Fibroblast of the aortic adventitia (primary cell): ENCODE data around the gene REEP1. TPM values are rescaled to one million over a fixed set of nuclear protein-coding genes. Genes with fewer than 3 reads are reported as not detected.

ENCODE experiments used
- DNase-seq: peaks from one replicate; pipeline ENCODE4 v3.0.0-alpha.2; 2010; ENCODE audit warnings: low read depth
- H3K4me3 ChIP-seq: 2 replicates; pipeline ENCODE4 v1.5.1; 2011; ENCODE audit warnings: low read depth, mild to moderate bottlenecking, control low read depth, low read length, moderate library complexity
- total RNA-seq: library from RNA; depleted of rRNA; stranded (reverse); fragments of >200 nt; gene quantifications from 2 replicates; pipeline ENCODE4 v1.2.3, GENCODE V29; 2012; ENCODE audit warnings: low replicate concordance
- TF ChIP-seq, protein P1 (sequence below): IDR thresholded peaks from 2 replicates; pipeline ENCODE4 v1.5.1; 2011; ENCODE audit warnings: mild to moderate bottlenecking, low read length, control low read depth, inconsistent platforms; ENCODE audit not compliant: insufficient read depth

REEP1 gene
- total RNA-seq, 1 donor: 0.27 TPM

DNA sequence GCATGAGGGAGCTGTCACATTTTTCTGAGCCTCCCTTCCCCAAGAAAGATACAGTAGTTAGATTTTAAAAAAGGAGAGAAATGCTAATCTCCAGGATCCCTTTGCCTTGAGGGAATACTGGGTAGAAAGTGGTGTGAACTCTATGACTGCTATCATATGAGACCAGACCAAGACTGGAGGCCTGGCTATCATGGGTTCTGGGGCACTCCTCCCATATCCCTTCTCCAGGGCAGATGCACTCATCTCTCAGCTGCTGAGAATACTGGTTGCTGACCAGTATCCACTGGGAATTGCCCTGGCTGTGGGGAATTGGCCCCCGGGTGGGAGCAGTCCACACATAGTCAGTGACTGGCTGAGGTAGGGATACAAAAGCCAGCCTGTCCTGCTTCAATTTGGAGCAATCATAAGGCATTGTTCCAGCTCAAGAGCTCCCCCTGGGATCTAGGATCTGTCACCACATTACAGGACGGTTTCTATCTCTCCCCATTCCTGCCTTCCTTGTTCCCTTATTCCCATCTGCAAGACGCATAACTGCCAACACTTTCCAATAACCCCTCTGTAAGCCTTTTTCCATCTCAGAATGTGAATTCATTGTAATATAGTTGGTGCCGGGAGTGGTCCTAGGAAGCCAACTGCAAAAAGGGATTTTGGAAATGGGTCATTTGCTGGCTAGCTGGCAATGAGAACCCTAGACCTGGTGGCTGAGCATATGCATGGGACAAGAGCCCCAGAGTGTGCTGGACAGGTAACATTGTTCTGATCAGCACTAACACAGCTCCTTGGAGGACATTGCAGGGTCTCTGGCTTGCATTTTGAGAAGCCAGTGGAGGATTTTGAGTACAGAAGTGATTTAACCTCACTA is 35.4 kb upstream of the REEP1 start:
- no peak overlapping the region for H3K4me3 ChIP-seq
- TF ChIP-seq, protein P1, sequence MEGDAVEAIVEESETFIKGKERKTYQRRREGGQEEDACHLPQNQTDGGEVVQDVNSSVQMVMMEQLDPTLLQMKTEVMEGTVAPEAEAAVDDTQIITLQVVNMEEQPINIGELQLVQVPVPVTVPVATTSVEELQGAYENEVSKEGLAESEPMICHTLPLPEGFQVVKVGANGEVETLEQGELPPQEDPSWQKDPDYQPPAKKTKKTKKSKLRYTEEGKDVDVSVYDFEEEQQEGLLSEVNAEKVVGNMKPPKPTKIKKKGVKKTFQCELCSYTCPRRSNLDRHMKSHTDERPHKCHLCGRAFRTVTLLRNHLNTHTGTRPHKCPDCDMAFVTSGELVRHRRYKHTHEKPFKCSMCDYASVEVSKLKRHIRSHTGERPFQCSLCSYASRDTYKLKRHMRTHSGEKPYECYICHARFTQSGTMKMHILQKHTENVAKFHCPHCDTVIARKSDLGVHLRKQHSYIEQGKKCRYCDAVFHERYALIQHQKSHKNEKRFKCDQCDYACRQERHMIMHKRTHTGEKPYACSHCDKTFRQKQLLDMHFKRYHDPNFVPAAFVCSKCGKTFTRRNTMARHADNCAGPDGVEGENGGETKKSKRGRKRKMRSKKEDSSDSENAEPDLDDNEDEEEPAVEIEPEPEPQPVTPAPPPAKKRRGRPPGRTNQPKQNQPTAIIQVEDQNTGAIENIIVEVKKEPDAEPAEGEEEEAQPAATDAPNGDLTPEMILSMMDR: peak; percentile 47
- peak; percentile 45 for DNase-seq

DNA sequence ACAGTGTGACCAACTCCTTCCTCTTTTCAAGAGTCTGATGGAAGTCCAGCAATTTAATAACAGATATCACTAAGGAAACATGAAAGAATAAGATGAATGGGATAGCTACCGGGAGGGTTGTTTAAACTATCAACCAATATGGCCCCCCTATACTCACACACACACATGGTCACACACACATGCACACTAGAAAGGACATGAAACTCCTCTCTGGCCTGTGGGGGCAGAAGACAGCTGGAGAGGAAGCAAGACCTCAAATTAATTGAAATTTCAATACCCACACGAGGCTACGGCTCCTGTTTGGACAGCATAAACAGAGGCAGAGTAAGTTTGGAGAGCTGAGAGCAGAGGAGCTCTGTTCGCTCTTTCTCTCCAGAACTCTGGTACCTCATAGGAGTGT is 34.7 kb upstream of the REEP1 start:
- no peak for DNase-seq
- TF ChIP-seq, protein P1: no peak
- no peak overlapping the region for H3K4me3 ChIP-seq

DNA sequence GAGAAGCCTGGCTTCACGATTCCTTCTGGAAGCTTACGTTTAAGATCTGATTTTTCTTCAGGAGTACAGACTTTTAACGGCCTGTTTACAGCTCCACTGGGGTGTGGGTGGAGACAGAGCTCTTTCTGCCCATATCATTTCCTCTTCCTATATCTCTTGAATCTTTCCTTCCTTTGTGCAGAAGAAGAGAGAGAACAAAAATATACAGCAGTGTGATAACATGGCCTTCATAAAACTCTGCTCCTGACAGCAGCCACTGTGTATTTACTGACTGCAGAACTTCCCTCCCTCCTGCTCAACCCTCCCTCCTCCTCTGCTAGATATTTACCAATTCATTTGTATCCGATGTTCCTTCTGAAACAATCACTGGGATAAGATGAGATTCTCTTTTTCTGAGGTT is 34.1 kb upstream of the REEP1 start:
- DNase-seq: no peak
- TF ChIP-seq, protein P1: no peak
- no peak overlapping the region for H3K4me3 ChIP-seq

DNA sequence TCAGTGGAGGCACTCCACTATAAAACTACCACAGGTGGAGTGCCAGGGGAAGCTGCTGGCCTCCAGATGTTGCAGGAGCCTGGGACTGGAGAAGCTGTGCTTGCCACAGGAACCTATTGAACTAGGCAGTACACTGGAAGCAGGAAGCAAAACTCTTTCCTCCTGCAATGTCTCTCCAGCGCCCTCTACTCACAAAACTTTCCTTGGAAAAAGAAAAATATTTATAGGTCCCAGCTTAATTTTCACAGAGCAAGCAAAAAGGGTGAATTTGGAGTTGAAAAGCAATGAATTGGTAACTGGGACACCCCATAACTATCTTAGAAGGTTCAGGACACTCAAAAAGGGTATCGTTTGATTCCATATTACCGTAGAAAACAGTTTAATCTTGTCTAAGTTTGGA is 33.2 kb upstream of the REEP1 start:
- no peak for DNase-seq
- TF ChIP-seq, protein P1: no peak
- no peak overlapping the region for H3K4me3 ChIP-seq

DNA sequence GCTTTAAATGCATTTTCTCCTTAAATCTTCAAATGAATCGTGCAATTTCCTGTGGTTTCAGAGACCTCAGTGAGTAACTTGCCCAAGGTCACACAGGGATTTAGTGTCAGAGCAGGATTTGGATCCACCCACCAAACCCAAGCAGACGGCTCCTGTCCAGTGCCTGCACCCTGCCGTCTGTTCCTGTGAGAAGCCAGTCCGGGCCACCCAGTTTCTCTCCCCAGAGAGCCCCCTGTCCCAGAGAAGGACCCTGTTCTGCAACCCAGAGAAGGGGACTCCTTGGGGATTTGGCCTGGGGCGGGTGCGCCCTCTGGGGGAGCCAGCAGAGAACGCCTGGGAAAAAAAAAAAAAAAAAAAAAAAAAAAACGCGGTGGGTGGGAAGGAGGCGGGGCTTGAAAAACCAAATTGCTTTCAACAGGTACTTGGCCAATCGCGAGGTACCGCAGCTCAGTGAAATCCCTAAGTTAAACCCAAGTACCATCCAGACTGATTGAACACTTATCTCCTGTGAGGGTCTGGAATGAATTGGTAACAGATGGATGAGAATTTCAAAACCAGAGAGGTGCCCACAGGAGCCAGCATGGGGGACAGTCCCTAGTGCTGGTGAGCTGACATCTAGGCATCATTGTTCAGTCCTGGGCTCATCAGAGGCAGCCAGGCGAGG is 30.9 kb upstream of the REEP1 start:
- TF ChIP-seq, protein P1: peak; percentile 65
- DNase-seq: peak; percentile 40
- no peak overlapping the region for H3K4me3 ChIP-seq

DNA sequence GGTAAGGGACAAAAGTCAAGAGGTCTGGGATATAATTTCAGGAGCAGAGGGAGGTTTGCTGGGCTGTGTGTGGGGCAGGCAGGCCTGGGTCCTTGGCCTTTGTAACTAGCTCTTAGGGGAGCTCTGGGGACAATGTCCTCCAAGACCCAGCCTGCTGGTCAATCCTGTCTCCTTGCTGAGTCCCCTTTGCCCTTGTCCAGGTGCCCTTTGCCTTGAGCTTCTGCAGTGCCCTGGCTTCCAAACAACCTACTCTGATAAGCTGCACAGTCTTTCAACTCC is 30.0 kb upstream of the REEP1 start:
- TF ChIP-seq, protein P1: no peak
- DNase-seq: no peak

More for the DNA sequence above, 30.0 kb upstream of the REEP1 start:
- H3K4me3 ChIP-seq: no peak overlapping the region
